Calu3 (cell line): ENCODE measurements around the gene RFC2. TPM values are rescaled to one million over a fixed set of nuclear protein-coding genes. Genes with fewer than 3 reads are reported as not detected.

Source experiments
- BruUV-seq: library from RNA; stranded (reverse); fragments of 400-500 nt; replicated peaks from 2 replicates; lab custom pipeline; 2021; lab: Mats Ljungman, UMichigan
- CTCF ChIA-PET: fragments of 300-600 bp; sonication (Branson Sonifier 250); formaldehyde crosslinking; loops from one replicate; lab custom pipeline; 2022; ENCODE audit warnings: antibody characterized with exemption; lab: Charles Lee
- DNase-seq: peaks from one replicate; pipeline ENCODE4 v3.0.0; 2022
- H3K27ac Mint-ChIP-seq: one replicate; pipeline ENCODE4 v1.8.0; 2022; ENCODE audit warnings: mixed read lengths; ENCODE audit not compliant: unreplicated experiment
- H3K27me3 Mint-ChIP-seq: one replicate; pipeline ENCODE4 v1.8.0; 2022; ENCODE audit warnings: mixed read lengths; ENCODE audit not compliant: unreplicated experiment
- H3K36me3 Mint-ChIP-seq: one replicate; pipeline ENCODE4 v1.8.0; 2022; ENCODE audit warnings: mild to moderate bottlenecking, moderate library complexity, mixed read lengths; ENCODE audit not compliant: insufficient read depth, unreplicated experiment
- H3K4me1 Mint-ChIP-seq: one replicate; pipeline ENCODE4 v1.8.0; 2022; ENCODE audit warnings: mild to moderate bottlenecking, low read depth, mixed read lengths; ENCODE audit not compliant: unreplicated experiment
- H3K4me3 Mint-ChIP-seq: one replicate; pipeline ENCODE4 v1.8.0; 2022; ENCODE audit warnings: mild to moderate bottlenecking, low read depth, moderate library complexity, mixed read lengths; ENCODE audit not compliant: unreplicated experiment
- H3K9me3 Mint-ChIP-seq: one replicate; pipeline ENCODE4 v1.8.0; 2022; ENCODE audit warnings: low read depth, mixed read lengths; ENCODE audit not compliant: unreplicated experiment
- intact Hi-C: fragments of 100-400 bp; cut with micrococcal nuclease; formaldehyde crosslinking; loops from one replicate; pipeline ENCODE4 v1.10.0; 2022; ENCODE audit not compliant: unreplicated experiment
- total RNA-seq: library from RNA; stranded (reverse); gene quantifications from 2 replicates; pipeline ENCODE4 v1.2.3, GENCODE V29; 2022
- TF ChIP-seq, protein P1 (sequence below): fragments of 200-600 bp; IDR thresholded peaks from one replicate; pipeline ENCODE4 v1.8.0; 2022; ENCODE audit warnings: antibody characterized with exemption; ENCODE audit not compliant: unreplicated experiment

The RFC2 gene
- total RNA-seq, 1 experiment from 2014 or later, result 32.5 TPM

DNA sequence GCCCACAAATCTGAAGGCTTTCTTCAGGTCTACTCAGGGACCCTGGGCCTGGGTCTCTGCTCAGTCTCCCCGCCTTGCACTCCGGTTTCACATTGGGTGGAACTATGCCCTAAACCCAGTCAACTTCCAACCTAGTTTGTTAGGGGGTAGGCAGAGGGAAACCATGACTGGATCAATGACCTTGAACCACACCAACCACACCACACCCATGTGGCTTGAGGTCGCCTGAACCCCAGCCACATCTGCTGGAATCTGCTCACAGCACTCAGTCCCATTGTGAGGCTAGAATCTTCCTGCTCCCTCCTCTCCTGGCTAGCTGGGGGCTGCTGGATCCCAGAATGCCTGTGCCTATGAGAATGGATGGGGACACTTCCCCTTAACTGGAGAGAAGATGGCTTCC is 17.9 kb downstream of the RFC2 start:
- BruUV-seq, result no TSS peak
- CTCF ChIA-PET, result no interaction called here

DNA sequence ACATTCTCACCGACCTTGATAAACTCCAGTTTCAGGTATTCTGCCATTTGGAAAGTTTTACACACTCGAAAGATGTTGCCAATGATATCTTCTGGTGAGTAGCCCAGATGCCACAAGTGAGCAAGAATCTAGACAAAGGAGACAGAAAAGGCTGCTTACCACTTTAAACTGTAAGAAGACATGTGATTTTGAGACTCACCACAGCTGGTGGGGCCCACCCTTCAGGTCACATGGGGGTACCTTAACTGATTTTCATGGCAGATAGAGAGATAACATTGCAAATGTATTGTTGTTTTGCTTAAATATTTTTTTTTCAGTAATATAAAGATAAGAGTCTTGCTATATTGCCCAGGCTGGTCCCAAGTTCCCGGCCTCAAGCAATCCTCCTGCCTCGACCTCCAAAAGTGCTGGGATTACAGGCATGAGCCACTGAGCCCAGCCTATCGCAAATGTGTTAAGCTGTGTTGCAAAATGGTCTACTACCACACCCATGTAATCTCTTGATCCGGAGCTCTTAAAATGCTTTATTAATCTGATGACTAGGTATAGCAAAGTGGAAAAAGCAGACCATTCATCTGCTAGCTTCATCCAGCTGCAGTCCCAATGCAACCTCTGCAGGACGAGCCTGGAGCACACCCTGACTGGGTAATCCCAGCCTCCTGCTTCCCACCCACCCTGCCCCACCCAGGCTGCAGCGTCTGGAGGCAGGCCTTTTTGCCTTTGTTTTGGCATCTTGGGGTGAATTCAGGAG is 18.5 kb downstream of the RFC2 start:
- intact Hi-C loops, result no loop called here
- H3K9me3 Mint-ChIP-seq, result no peaks in the 10 kb centered on the region
- CTCF ChIA-PET, result no interaction called here
- no peaks in the 10 kb centered on the region for H3K27me3 Mint-ChIP-seq
- BruUV-seq, result no TSS peak
- DNase-seq, result no peak
- H3K4me1 Mint-ChIP-seq, result no peaks in the 10 kb centered on the region
- peaks cover 11% of the 10 kb centered on the region for H3K36me3 Mint-ChIP-seq
- H3K4me3 Mint-ChIP-seq, result no peak overlapping the region
- TF ChIP-seq, protein P1, sequence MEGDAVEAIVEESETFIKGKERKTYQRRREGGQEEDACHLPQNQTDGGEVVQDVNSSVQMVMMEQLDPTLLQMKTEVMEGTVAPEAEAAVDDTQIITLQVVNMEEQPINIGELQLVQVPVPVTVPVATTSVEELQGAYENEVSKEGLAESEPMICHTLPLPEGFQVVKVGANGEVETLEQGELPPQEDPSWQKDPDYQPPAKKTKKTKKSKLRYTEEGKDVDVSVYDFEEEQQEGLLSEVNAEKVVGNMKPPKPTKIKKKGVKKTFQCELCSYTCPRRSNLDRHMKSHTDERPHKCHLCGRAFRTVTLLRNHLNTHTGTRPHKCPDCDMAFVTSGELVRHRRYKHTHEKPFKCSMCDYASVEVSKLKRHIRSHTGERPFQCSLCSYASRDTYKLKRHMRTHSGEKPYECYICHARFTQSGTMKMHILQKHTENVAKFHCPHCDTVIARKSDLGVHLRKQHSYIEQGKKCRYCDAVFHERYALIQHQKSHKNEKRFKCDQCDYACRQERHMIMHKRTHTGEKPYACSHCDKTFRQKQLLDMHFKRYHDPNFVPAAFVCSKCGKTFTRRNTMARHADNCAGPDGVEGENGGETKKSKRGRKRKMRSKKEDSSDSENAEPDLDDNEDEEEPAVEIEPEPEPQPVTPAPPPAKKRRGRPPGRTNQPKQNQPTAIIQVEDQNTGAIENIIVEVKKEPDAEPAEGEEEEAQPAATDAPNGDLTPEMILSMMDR, result no peak
- no peak overlapping the region for H3K27ac Mint-ChIP-seq

More for the DNA sequence above, 17.9 kb downstream of the RFC2 start:
- TF ChIP-seq, protein P1, result no peak
- intact Hi-C loops, result no loop called here
- peaks cover 11% of the 10 kb centered on the region for H3K36me3 Mint-ChIP-seq
- no peak for DNase-seq
- H3K4me3 Mint-ChIP-seq, result no peak overlapping the region
- no peaks in the 10 kb centered on the region for H3K4me1 Mint-ChIP-seq
- H3K27me3 Mint-ChIP-seq, result no peaks in the 10 kb centered on the region
- no peaks in the 10 kb centered on the region for H3K9me3 Mint-ChIP-seq
- H3K27ac Mint-ChIP-seq, result no peak overlapping the region

DNA sequence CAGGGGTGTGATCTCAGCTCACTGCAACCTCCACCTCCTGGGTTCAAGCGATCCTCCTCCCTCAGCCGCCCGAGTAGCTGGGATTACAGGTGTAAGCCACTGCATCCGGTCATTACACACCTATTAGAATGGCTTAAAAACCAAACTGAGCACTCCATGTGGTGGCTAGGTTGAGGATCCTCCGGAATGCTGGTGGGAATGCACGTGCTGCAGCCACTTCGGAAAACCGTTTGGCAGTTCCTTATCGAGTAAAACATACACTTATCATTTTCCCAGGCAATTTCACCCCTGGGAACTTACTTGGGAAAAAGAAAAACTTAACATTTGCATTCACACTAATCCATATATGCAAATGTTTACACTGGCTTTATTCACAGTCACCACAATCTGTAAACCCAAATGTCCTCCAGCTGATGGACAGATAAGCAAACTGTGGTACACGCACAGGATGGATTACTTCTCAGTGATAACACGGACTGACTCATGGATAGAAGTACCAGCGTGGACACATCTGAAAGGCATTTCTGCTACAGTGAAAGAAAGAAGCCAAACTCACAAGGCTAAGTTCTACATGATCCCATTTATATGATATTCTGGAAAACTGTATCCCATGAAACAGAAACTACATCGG is 20.4 kb downstream of the RFC2 start:
- no peak for DNase-seq
- Mint-ChIP-seq H3K27me3 (no peaks in the 10 kb centered on the region), H3K9me3 (no peaks in the 10 kb centered on the region), H3K27ac (no peak overlapping the region), H3K4me3 (no peak overlapping the region), H3K4me1 (no peaks in the 10 kb centered on the region), H3K36me3 (peaks cover 8% of the 10 kb centered on the region)
- BruUV-seq, result no TSS peak
- intact Hi-C loops, result no loop called here
- CTCF ChIA-PET, result no interaction called here
- TF ChIP-seq, protein P1, result no peak

DNA sequence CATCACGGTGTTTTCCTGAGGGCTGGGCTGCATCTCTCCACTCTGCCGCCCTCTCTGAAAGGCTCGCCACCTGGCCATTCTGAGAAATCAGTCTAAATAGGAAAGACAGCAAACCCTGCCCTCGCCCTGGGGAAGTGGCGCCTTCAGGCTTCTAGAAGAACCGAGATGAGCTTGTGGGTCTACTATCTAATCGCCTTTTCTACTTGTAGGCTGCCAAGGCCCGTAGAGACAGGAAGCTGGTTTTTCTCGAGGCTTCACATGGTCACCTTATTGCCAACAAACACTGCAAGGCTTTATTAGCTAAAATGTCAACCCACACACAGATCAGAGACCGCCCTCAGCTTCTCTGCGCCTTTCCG is 23.0 kb downstream of the RFC2 start:
- H3K4me1 Mint-ChIP-seq, result no peaks in the 10 kb centered on the region
- H3K27ac Mint-ChIP-seq, result no peak overlapping the region
- intact Hi-C loops, result no loop called here
- H3K9me3 Mint-ChIP-seq, result no peaks in the 10 kb centered on the region
- no TSS peak for BruUV-seq
- TF ChIP-seq, protein P1, result no peak
- no peaks in the 10 kb centered on the region for H3K27me3 Mint-ChIP-seq
- no peak for DNase-seq
- CTCF ChIA-PET, result interaction anchor here (0.7 kb wide), 1 partner anchor 170 kb away, joined by 4 read pairs; no protein-coding TSS in a partner anchor
- H3K4me3 Mint-ChIP-seq, result no peak overlapping the region
- peaks cover 4% of the 10 kb centered on the region for H3K36me3 Mint-ChIP-seq
